NCI-H1694 (cell line): Measurements from ENCODE around the gene KRT78.
"Not testable (repeated sequence)": the region's sequence is repeated elsewhere in the genome, so short reads cannot be mapped to it uniquely, and the experiment has no call there.

Experiments used
- DNase-seq: peaks from one replicate; lab custom pipeline; 2025; lab: John Stamatoyannopoulos, UW

Gene KRT78

DNA sequence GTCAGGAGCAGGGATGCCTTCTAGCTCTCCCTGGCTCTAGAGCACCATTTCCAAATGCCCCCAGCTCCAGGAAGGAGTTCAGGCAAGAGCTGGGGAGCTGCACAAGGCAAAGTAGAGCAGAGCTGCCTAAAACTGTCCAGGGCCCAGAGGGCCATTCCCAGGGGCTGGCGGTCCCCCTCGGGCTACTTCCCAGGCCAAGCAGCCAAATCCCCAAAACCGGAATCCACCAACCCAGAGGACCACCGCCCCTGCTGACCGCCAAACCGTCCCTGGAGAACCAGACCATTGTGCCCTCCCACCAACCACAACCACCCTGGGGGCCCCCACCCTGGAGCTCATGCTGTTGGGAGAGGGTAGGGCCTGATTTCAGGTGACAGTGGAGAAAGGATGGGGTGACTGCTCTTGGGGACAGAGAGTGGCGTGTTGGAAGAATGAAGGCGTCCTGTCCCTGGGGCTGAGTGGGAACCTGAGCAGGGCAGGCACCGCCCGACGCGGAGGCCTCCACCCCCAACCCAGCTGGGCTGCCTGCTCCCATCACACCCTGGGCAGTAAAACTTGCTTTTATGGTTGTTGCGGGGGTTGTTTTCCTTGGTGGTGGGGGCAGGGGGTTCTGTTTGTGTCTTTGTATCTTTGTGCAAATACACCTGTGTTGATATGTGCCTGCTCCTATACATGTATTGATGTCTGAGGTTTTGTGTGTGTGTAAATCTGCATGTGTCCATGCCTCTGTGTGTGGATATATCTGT lies 24.0 kb upstream of the KRT78 start:
- no peak for DNase-seq

DNA sequence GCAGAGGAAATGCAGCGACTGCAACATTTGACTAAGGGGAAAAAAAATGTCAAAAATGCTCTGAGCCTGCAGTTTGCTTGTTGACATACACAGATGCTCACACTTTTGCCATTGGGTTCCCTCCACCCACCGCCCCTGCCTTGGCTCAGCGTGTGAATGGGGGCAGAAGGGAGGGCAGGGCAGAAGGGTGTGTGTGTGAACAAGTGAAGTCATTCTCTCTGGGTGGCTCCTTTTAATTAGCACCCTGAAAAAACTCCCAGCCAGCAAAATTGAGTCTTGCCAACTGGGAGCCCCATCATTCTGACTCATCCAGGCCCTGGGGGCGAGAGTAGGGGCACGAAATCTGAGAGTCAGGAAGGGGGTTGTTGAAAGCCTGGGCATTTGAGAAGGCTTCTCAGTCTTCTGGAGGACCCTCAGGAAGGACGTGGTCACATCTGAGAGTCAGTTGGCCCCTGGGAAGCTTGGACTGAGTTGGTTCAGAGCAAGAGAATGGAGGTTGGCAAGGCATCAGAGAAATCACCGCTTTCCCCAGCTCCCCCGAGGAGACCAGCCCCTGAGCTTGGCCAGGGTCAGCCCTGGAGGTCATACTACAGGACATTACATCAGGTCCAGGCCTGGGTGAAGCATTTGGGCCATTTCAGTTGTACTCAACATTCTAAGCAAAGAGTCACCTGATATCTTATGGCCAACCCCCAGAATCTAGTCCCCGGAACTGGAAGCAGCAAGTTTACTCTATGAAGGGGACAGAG lies 22.7 kb upstream of the KRT78 start:
- DNase-seq, result peak; percentile 76

DNA sequence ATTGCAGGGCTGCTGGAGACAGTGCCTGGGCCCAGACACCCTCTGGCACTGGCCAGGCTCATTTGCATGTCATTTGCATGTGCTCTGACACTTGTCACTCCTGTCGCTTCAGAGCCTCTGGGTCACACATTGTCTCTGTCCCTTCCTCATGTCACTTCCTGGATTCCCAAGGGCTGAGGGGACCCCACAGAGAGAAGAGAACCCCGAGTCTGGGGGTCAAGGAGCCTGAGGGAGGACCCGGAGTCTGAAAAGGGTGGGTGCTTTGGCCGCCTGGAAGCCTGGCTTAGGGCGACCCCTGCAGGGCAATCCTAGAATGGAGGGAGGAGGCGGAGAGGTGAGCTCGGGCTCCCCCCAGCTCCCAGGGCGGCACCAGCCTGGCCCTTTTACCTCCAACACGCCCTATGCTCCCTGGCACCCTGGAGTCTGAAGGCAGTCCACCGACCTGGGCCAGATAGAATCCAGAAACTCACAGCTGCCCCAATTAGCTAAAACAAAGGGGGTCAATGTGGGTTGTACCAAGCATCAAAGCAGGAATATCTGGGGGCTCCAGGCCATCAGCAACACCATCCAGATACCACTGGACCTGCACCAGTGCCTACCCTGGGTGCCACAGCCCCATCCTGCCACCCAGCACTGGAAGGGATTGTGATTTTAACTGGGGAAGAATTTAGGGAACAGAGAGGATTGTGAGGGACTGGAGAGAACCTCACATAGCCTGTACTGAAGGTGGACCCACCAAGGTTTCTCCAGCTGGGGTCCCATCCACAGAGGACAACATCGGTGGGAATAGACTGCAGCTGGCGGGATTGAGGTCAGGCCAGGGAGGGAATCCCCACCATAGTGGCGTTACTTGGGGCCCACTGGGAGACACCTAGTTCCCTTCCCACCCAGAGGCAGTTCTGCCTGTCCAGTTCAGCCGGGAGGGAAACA lies 21.8 kb upstream of the KRT78 start:
- peak; percentile 62 for DNase-seq

DNA sequence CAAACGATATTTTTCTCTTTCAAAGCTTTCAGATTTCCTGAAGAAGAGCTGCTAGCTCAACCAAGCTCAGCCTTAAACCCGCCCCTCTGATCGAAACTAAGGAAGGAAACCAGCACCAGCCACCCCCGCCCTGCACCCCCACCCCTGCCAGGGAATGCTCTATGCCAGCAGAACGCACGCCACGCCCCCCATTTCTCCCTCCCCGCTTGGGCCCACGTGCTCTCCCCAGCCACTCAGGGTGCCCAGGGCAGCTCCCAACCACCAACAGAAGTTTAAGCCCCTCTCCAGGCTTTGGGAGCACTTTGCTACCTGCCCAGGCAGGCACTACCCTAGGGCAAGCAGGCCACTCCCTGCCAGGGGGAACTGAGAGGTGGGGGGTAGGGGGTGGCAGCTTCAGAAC lies 18.8 kb upstream of the KRT78 start:
- DNase-seq, result no peak

DNA sequence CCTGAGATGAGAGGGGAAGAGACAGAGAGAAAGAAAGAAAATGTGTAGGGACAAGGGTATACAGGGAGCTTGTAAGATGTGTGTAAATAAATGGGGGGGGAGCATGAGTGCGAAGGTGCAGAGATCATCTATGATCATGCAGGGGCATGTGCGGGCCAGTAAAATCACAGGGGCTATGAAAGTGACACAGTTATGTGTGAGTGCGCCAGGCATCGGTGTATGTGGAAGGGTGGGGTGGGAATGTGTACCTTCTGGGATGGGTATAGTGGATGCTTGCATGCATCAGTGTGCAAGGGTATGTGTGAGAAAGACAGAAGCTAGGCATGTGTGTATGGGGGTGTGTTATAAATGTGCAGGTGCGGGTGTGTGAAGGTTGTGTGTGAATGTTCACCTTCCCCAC lies 18.4 kb upstream of the KRT78 start:
- no peak for DNase-seq

DNA sequence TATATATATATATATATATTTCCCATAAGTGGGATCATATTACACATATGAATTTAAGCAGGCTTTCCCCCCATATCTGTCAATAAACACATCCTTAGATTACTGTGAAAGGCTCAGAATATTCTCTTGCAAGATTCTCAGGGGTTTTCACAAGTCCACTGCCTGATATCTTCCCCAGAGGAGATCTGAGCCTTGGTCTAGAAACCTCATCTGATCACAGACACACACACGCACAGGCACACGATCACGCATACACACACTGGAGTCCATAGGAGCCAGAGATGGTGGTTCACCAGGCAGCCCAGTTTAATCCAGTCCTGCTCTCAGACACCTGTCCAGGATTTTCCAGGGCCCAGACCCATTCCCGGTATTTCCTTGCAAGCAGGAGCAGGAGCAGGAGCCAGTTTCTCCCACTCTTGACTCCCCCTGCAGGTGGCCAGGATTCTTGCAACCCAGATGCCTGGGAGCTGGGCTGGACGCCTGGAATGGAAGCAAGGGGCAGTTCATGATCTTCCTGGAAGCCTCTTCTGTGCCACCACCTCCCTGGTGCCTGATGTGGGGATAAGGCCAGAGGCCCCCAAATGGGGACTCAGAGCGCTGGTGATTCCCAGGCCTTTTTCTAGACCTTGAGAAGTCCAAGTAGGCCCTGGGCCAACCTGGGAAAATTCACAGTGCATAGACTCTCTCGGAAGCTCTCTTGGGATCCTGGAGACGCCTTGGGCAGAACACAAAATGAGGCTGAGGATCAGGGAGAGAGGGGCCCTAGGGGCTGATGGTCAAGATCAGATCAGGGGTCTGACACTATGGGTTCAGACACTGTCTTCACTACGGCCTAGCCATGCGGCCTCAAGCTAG lies 16.5 kb upstream of the KRT78 start:
- peak; percentile 47 for DNase-seq

DNA sequence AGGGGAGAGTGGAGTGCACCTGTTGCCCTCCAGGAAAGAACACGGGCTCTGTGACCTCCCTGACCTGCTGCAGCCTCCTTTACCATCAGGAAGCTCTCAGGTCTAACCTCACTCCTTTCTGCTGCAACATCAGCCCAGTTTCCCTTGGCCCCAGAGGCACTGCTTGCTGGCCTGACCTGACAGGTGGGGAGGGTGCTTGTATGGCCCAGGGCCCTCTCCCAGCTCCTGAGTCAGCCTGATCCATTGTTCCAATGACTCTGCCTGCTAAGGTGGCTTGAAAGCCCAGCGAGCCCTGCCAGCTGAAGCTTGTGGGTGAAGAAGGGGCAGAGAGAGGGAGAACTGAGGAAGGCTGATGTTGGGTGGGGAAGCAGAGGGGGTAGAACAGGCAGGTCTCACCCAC lies 13.2 kb upstream of the KRT78 start:
- no peak for DNase-seq

DNA sequence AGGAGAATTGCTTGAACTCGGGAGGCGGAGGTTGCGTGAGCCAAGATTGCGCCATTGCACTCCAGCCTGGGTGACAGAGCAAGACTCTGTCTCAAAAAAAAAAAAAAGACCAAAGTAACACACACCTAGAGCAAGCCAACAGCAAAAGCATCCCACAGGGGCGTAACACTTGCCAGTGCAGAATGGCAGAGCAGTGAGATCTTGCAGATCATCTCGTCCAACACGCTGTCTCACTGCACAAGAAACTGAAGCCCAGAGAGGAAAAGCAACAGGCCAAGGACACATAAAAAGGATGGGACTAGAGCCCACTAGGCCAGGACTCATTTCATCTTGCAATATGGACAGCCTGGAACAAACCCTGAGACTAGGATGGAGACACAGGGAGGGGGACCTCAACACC lies 12.7 kb upstream of the KRT78 start:
- DNase-seq, result no peak

DNA sequence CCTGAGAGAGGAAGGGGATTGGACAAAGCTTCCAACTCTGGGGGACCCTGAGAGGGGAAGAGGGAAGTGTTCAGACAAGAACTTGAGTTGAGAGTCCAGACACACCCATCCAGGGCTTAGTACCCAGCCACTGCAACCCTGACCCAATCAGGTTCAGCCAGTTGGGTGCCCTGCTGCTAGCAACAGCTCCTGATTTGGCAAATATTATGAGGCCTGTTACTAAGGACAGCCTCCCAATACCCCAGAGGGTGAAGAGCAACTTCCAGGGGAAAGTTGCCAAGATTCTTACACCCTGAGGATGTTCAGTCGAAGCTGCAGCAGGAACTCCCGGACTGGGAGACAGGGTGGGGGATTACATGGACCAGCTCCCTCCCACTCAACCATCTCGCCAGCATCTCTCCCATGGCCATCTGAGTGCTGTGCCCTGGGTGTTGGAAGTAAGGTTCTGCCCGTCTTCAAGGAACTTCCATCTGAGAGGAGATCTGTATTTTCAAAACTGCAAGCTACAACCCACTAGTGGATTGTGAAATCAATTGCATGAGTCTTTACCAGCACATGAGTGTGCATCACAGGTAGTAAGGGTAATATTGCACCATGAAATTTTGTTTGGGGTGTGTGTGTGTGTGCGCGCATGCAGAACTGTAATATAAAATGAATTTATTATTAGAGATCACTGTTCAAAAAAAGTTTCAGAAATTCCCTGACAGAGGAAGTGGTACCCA lies 11.5 kb upstream of the KRT78 start:
- DNase-seq, result no peak

DNA sequence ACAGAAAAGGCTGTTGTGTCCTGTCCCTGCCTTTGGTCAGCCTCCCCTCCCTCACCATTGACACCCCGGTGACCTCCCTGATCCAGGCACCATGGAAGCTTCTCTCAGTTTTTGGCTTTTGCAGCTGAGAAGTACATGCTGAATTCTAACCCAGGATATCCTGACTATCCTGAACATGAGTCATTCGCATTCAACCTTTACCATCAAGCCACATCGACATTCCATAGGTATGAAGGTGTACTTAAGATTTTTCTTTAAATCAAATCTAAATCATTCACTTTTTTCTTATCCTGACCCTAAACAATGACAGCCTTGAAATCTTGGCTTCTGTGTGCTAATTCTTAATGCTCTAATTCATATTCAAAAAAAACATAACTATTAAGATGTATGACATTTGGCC lies 8.7 kb upstream of the KRT78 start:
- DNase-seq, result no peak

DNA sequence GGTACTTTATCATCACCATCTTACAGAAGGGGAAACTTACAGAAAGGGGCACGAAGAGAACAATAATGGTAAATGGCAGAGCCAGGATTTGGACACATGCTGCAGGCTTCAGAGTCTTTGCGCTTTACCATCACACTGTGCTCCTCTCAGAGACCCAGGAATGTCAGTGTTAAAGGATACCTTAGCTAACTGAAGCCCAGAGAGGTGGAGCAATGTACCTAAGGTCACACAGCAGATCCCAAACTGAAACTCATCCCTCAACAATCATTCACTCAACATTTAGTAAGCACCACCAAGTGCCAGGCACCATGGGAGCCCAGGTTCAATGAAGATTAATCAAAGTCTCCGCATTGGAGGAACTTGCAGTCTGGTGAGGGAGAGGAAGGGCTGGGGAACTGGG lies 8.0 kb upstream of the KRT78 start:
- no peak for DNase-seq

DNA sequence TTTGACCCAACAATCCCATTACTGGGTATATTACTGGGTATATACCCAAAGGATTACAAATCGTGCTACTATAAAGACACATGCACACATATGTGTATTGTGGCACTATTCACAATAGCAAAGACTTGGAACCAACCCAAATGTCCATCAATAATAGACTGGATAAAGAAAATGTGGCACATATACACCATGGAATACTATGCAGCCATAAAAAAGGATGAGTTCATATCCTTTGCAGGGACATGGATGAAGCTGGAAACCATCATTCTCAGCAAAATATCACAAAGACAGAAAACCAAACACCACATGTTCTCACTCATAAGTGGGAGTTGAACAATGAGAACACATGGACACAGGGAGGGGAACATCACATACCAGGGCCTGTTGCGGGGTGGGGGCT lies 7.3 kb upstream of the KRT78 start:
- DNase-seq, result not testable (repeated sequence)

DNA sequence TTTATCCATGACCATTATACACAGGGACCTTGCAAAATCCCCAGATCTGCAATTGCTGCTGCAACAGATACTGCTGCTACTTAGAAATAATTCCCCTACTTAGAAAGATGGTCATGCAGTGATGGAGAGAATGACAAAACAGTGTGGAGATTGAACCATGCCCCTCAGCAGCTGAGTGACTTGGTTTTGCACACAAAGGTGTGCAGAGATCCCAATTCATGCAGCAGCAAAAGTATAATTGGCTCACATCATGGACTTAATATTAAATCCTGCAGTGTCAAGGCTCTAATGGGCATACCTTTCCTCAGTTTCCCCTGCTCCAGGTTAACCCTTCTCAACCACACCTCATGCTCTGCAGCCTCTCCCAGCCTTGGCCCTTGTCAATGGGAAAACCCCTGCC lies 3.0 kb upstream of the KRT78 start:
- no peak for DNase-seq

DNA sequence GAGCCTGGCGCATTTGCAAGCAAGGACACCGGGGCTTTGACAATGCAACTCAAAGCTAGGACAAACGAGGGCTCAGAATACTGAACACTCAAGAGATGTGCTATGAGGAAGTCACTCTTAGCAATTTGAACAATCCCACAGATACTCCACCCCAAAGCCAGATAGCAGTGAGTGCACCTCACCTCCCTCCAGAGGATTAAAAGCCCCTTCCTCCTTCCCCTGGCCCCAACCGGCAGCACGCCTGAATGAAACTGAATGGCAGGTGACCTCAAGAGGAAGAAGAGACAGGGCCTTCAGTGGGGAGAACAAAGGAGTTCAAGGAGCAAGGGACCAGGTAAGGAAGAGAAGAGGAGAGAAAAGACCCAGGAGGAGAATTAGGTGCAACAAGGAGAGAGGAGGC lies 1.9 kb upstream of the KRT78 start:
- no peak for DNase-seq

DNA sequence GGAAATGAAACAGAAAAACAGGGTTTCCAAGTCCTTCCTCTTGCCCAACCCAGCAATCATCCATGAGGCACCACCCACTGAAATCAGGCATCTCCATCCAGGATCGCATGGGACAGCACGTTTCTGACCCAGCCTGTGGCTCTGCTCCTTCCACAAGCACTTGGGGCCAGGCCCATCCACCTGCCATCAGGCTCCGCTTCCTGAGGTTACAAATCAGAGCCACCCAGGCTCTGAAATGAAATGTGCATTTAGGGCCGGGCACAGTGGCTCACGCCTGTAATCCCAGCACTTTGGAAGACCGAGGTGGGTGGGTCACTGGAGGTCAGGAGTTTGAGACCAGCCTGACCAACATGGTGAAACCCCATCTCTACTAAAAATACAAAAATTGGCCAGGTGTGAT lies 717 bp upstream of the KRT78 start:
- no peak for DNase-seq

DNA sequence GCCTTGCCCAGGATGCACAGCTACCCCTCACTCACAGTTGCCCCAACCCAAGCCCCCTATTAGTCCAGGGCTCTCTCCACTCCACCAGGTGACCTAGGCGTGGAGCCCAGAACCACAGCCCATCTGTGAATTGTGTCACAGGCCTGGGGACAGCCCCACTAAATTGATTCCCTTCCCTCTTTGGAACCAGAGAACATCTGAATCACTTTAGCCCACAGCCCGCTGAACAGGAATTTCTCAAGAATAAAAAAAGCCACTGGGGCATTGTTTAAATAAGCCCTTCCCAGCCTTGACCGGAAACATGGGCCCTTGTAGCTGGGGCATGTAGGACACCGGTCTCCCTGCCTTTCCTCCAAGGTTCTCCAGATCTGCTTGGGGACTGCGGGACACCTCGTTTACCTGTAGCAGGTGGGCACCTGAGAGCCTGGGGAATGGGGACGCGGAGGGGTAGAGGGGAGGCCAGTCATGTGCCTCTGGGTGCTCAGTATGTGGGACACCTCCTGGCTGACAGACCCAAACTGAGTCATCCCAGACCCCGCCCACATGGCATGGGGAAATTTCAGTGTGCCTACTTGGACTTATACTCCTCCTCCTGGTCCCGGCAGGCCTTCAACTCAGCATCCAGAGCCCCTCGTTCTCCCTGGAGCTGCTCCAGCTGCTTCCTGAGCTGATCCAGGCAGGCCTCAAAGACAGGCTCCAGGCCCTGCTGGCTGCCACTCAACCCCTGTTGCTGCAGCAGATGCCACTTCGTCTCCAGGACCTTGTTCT lies 1.3 kb downstream of the KRT78 start:
- DNase-seq, result peak; percentile 19

DNA sequence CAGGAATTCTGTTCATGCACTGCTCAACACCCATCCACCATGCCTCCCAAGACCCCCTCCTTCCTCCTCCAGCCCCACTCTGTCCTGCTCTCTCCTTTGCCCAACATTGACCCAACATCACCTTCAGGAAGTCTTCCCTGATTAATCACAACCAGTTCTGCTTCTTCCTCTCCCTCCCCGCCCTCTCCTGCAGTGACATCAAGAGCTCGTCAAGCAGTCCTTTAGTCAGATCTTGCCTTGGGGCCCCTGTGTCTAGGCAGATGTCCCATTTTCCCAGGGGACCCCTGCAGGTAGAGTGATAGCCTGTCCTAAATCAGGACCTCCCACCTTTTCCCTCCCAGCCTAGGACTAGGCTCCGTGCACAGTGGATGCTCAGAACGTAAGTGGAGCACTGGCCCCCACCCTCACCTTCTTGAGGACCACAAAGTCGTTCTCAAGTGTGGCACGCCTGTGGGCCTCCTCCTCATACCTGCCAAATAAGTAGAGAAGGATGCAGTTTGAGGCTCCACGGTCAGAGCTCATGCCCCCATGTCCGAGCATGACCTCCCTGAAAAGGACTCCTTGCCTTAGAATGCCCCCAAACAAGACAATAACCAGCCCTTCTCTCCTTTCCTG lies 2.3 kb downstream of the KRT78 start:
- no peak for DNase-seq

DNA sequence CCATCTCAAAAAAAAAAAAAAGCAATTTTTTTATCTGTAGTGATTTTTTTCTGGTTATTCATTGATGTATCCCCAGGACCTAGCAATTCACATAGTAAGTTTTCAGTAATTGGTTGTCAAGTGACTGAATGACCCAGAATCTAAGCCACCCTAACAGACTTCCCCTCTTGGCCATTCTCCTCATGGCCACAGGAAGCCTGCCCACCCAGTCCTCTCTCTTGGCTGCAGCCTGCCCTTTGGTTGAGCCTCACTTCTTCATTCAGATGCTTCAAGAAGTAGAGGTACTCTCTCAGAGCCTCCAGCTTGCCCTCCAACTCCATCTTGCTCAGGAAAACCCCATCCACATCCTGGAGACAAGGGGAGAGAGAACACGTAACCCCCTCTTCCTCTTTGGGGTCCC lies 2.8 kb downstream of the KRT78 start:
- no peak for DNase-seq

DNA sequence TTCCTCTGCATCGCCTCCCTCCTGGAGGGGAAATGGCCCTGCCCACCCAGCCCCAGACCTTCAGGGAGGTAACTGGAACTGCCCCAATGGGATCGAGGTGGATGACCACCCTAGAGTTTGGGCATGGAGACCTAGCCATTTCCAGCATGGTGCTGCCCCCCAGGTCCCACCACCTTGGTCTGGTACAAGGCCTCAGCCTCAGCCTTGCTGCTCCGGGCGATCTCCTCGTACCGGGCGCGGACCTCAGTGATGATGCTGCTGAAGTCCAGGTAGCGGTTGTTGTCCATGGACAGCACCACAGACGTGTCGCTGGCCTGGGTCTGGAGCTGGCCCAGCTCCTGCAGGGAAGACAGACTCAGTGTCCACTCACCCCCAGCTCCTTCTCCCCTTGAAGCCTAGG lies 4.4 kb downstream of the KRT78 start:
- DNase-seq, result no peak
